Hematopoietic multipotent progenitor cell treated with erythropoietin and hydrocortisone succinate and interleukin-3 and kit ligand, for 6 days (in vitro differentiated cells): ENCODE results near the gene ILRUN.
"Not testable (repeated sequence)": the region's sequence is repeated elsewhere in the genome, so short reads cannot be mapped to it uniquely, and the experiment has no call there.

Experiments used
- DNase-seq: peaks from one replicate; pipeline ENCODE4 v3.0.0-alpha.2; 2015

Gene ILRUN

GRCh38 chr6:34663371-34663770, 33.2 kb downstream of the ILRUN start:
- DNase-seq, result no peak

DNA sequence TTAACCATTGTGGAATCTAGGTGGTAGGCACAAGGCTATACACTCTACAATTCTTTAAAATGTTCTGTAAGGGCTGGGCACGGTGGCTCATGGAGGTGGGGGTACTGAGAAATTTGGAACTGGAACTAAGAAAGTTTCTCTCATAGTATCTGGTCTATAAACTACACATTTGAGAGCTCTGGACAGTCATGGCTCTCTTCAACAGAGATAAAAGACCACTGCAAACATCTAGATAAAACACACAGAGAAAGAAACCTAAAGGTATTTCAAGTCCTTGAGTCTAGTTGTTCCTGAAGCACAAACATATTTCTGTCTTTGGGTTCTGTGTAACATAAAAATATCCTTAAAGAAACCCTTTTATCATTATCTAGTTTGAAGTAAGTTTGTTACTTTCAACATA, 35.2 kb downstream of the ILRUN start:
- DNase-seq, result peak; percentile 78

- no peak for DNase-seq
These were observed 37.8 kb downstream of the ILRUN start for GRCh38 chr6:34658605-34659265.

DNA sequence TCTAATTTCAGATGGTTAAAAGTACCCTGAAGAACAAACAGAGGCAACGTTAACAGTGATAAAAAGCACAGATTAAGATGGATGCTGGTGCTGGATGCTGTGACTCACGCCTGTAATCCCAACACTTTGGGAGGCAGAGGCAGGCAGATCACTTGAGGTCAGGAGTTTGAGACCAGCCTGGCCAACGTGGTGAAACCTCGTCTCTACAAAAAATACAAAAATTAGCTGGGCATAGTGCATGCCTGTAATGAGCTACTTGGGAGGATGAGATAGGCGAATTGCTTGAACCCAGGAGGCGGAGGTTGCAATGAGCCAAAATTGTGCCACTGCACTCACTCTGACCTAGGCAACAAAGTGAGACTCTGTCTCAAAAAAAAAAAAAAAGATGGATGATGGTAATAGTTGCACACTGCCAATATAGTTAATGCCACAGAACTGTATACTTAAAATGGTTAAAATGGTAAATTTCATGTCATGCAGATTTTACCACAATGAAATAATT, 38.5 kb downstream of the ILRUN start:
- not testable (repeated sequence) for DNase-seq

DNA sequence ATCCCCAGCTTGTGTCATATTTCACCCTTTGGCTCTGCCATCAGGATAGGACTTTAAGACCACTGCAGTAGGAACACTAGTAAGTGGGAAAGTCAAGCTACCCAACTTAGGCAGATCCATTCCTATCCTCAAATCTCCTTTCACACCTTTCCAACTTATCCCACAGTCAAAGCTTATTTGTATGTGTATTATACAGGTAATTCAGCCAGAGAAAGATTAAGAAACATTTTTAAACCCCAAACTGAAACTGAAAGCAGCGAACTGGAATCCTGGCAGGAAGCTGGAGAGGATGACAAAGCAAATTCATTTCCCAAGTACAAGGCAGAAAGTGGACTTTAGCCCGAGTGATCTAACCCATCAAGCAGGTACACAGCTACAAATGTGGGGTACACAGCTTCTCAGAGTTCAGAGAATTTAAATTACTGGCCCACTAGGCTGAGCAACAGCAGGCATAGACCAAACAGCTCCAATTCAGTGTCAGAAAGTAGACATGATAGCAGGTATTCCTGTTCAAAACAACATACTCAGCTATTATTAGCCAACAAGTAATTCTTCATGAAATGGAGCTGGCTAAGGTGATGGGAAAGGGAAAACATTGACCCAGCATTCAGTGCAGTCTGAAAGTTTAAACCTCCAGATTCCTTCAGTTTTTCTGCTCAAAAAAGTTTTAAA, 39.1 kb downstream of the ILRUN start:
- peak; percentile 64 for DNase-seq

DNA sequence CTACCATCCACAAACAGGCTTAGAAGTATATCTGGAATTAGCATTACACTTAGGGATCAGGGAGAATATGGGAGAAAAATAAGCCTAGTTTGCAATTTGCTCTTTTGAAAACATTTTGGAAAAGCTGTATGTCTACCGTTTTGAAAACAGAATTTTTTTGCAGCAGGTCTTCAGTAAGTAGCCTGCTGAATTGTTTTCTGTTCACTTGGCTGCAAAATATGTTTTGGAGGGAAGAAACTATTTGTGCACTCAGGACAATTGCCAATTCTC, 39.6 kb downstream of the ILRUN start:
- peak; percentile 23 for DNase-seq

GRCh38 chr6:34656378-34657036, 40.1 kb downstream of the ILRUN start:
- DNase-seq, result peak; percentile 85

DNA sequence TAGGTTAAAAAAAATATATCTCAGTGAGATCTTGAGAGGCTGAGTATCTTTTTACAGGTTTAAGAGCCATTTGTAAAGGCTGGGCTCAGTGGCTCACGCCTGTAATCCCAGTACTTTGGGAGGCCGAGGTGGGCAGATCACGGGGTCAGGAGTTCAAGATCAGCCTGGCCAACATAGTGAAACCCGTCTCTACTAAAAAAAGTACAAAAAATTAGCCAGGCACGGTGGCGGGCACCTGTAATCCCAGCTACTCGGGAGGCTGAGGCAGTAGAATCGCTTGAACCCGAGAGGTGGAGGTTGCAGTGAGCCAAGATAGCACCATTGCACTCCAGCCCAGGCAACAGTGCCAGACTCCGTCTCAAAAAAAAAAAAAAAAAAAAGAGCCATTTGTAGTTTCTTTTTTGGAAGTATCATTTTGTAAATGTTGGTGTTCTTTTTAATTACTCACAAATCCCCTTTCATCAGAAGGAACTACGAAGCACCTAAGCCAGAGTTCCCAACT, 40.6 kb downstream of the ILRUN start:
- not testable (repeated sequence) for DNase-seq

- DNase-seq, result no peak
These were observed 42.4 kb downstream of the ILRUN start for GRCh38 chr6:34654061-34654710.

DNA sequence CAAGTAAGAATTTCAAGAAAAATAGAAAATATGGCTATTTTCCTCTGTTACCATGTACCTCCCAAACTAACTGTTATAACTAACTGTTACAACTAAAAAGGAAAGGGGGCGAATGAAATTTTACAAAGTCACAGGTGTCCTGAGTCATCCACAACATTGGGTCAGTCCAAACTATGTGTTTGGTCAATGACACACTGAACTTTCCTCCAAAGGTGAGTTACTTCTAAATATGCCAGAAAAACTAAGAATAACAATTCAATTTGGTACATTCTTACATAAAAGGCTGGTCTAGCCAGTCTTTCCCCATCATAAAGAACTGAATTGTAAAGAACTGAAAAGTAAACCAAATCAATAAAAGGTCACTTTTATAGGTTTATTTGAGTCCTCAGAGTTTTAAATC, 44.3 kb downstream of the ILRUN start:
- no peak for DNase-seq

DNA sequence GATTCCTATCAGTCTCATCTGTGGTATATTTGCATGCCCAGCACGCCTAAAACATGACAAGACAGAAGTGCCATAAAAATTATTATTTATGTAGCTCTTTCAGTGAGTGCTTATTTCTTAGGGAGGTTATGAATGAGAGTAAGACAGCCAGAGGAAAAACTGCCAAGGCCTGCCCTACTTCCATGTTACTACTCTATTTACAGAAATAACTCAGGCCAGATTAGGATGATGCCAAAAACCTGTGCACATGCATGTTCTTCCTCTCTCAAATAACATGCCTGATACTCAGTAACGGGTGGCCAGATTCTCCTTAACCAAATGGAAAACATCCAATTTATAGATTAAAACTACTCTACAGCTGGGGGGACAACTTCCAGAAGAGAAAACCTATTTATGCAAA, 45.7 kb downstream of the ILRUN start:
- no peak for DNase-seq

GRCh38 chr6:34650232-34650631, 46.3 kb downstream of the ILRUN start:
- not testable (repeated sequence) for DNase-seq

DNA sequence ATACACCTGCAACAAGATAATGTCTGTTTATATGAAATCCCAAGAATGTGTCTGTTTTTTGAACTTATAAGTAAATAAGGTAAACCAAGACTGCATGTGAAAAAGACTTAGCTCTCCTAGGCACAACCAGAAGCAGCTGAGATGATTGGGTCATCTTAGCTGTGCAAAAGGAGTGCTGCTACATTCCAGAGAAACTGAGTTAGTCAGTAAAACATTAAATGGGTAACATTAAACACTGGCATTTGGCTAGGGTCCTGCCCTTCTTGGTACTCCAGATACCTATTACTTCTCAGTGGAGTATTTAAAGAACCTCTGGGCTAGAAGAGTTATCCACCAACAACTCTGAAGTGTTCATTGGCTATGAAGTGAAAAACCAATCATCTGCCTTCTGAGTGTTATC, 47.8 kb downstream of the ILRUN start:
- DNase-seq, result no peak
